ENCODE data around the gene AMBRA1.

GRCh38 chr11:46457021-46457420 lies 136.8 kb downstream of the AMBRA1 start:
- TF ChIP-seq BHLHE40 (IDR thresholded peaks at IDR 0.05; ENCODE audit: borderline replicate concordance) (no peak), FOXM1 (IDR thresholded peaks at IDR 0.05; ENCODE audit: borderline replicate concordance) (no peak), NFRKB (IDR thresholded peaks at IDR 0.05) (no peak), TARDBP (IDR thresholded peaks at IDR 0.05) (no peak), FOXK2 (IDR thresholded peaks at IDR 0.05) (no peak)

Data from HEK293T (cell line).